Urinary bladder (tissue), 4 donors: ENCODE results near the gene SLC35B1. TPM values are rescaled to one million over a fixed set of nuclear protein-coding genes. Genes with fewer than 3 reads are reported as not detected.
A peak's percentile ranks its signal among the peaks of the same experiment; 100 is the strongest.
"Not testable (repeated sequence)": the region's sequence is repeated elsewhere in the genome, so short reads cannot be mapped to it uniquely, and the experiment has no call there.

ENCODE experiments used
- DNase-seq: peaks from one replicate; pipeline ENCODE4 v3.0.0-alpha.2; 2015; ENCODE audit errors: extremely low spot score
- H3K27ac ChIP-seq: one replicate; pipeline ENCODE4 v1.5.1; 2013; ENCODE audit warnings: low read depth, mild to moderate bottlenecking, moderate library complexity
- H3K36me3 ChIP-seq: one replicate; pipeline ENCODE4 v1.6.1; 2013; ENCODE audit warnings: mild to moderate bottlenecking, moderate library complexity; ENCODE audit not compliant: insufficient read depth
- H3K4me1 ChIP-seq: one replicate; pipeline ENCODE4 v1.6.1; 2013; ENCODE audit warnings: mild to moderate bottlenecking, moderate library complexity; ENCODE audit not compliant: insufficient read depth
- H3K4me3 ChIP-seq: one replicate; pipeline ENCODE4 v1.5.1; 2013; ENCODE audit warnings: low read depth, low read length
- WGBS: extraction: QIAGEN DNeasy Blood & Tissue Kit; methylation state at CpG from one replicate; pipeline ENCODE4 v1.1.7; 2013; 5-methylcytosine and 5-hydroxymethylcytosine counted together
- polyA plus RNA-seq: library from polyadenylated mRNA; stranded (reverse); fragments of 200-250 nt; gene quantifications from one replicate; pipeline ENCODE4 v1.2.3, GENCODE V29; 2013
- total RNA-seq: library from RNA; depleted of rRNA; stranded (reverse); fragments of >200 nt; gene quantifications from one replicate; pipeline ENCODE4 v1.2.3, GENCODE V29; 2014
- donor health status: healthy with polysubstance abuse.
- donor health status: healthy.

SLC35B1 gene
- total and polyA plus RNA-seq, 2 donors = 27.0 to 33.1 TPM

DNA sequence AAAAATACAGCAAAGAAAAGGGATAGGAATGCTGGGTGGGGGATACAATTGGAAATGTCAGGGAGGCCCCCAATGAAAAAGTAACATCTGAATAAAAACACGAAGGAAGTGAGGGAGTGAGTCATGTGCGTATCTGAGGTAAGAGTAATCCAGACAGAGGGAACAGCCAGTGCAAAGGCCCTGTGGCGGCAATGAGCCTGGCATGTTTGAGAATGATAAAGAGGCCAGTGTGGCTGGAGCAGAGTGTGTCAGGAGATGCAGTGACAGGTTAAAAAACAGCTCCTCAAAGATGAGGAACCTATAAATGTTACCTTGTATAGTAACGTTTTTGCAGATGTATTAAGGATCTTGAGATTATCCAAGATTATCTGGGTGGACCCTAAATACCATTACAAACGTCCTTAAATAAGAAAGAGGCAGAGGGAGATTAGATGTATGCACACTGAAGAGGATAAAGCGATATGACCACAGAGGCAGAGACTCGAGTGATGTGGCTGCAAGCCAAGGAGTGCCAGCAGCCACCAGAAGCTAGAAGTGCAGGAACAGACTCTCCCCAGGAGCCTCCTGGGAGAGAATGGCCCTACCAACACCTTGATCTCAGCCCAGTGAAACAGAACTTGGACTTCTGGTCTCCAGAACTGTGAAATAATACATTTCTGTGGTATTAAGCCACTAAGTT is 17.8 kb upstream of the SLC35B1 start:
- Histone ChIP-seq H3K27ac (no peak overlapping the region), H3K4me3 (no peak overlapping the region), H3K36me3 (no peaks in the 10 kb centered on the region), H3K4me1 (peaks cover 2% of the 10 kb centered on the region)
- WGBS = 80% methylated on average over 7 of the region's 7 CpGs
- no peak for DNase-seq

DNA sequence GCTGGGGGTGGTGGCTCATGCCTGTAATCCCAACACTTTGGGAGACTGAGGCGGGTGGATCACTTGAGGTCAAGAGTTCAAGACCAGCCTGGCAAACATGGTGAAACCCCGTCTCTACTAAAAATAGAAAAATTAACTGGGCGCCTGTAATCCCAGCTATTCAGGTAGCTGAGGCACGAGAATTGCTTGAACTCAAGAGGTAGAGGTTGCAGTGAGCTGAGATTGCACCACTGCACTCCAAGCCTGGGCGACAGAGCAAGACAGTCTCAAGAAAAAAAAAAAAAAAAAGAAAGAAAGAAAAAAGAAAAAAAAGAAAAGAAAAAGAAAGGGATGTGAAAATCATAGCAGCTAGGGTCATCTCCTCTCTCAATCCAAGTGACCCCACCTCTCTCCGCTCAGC is 16.8 kb upstream of the SLC35B1 start:
- not testable (repeated sequence) for H3K36me3 ChIP-seq, DNase-seq, H3K4me1 ChIP-seq, H3K4me3 ChIP-seq, H3K27ac ChIP-seq
- 80% methylated on average over 6 of the region's 6 CpGs for WGBS

DNA sequence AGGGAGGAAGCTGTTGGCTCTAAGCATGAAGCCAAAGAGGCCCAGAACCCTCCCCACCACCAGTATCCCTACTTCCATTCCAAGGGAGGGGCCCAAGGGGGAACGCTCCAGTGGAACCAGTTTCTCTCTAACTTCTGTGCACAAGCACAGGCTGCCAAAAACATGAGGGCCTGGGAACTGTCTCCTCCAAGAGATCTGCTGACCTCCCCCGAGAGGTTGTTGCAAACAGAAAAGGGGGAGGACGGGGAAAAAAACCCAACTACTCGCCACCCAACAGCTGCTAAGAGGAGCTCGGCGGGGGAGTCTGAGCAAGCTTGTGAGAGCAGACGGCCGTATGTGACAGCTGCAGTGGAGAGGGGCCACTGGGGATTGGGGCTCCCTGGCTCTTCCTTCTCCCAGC is 15.7 kb upstream of the SLC35B1 start:
- no peak overlapping the region for H3K4me3 ChIP-seq
- peaks cover 2% of the 10 kb centered on the region for H3K4me1 ChIP-seq
- H3K27ac ChIP-seq = peak overlapping the region; percentile 51
- H3K36me3 ChIP-seq = no peaks in the 10 kb centered on the region
- 14% methylated on average over 8 of the region's 8 CpGs for WGBS
- peak; percentile 70 for DNase-seq

DNA sequence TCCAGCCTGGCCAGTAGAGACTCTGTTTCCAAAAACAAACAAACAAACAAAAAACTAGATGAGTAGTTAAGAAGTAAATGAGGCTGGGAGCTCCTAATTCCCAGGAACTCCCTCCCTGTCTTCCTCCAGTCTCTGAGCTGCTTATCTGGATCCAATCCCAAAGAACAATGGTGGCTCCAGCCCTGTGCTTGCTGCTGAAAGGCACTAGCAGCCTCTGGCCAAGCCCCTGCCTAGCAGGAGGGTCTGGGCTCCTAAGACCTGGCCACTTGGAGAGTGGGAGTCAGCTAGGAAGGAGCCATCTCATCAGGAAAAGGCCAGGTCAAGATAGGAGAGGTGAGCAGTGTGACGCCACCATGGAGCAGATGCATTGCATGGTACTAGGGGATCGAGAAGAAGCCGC is 14.3 kb upstream of the SLC35B1 start:
- Histone ChIP-seq H3K4me1 (peaks cover 2% of the 10 kb centered on the region), H3K4me3 (no peak overlapping the region), H3K27ac (no peak overlapping the region), H3K36me3 (no peaks in the 10 kb centered on the region)
- no peak for DNase-seq
- WGBS = 97% methylated on average over 3 of the region's 3 CpGs

DNA sequence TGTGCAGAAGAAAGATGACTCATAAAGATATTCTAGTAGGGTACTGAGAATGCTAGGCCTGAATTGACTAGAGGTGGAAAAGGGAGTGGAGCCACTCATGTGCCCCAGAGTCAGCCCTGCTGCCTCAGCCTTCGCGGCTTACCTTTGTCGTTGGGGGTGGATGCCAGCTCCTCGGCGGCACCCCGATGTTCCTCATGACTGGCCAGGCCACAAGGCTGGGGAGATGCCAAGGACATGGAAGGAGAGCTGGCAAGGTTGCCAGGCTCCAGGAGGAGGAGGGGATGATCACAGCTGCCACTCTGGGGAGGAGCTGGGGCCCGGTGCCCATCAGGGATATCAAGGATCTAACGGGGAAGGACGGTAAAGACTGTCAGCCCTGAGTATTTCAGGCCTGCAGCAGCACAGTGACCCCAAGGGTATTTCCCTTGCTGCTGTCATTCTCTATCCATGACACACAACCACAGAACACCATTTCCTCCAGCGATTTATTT is 9.7 kb upstream of the SLC35B1 start:
- no peak for DNase-seq
- no peaks in the 10 kb centered on the region for H3K4me1 ChIP-seq
- H3K4me3 ChIP-seq = no peak overlapping the region
- peaks cover 3% of the 10 kb centered on the region for H3K36me3 ChIP-seq
- WGBS = 92% methylated on average over 10 of the region's 10 CpGs
- H3K27ac ChIP-seq = no peak overlapping the region

DNA sequence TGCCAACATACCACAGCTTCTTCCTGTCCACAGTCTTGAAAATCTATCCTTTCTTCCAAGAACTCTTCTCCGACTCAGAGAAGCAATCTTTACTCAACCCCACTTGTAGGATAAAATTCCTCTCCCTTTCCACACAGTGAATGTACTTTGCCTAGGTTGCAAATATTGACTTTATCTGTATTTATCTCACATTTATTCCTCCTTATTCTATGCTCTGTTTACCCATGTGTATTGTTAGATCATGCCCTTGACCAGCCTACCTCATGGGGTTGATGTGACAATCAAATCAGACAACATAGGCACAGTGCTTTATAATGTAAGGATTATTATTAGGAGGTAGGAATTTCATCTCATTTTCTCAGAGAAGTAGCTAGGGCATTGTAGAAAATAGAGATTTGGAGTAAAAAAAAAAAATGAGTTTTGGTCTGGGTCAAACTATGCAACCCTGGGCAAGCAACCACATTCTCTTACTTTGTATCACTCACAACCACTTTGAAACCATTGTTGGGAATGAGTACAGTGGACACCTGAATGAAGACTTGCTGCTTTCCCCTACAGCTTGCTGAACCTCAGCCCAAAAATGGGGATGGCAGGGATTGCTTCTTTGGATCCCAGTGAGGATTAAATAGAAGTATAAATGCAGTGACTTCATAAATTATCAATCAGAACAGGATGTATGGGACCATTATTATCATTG is 9.1 kb upstream of the SLC35B1 start:
- Histone ChIP-seq H3K4me1 (no peaks in the 10 kb centered on the region), H3K4me3 (no peak overlapping the region), H3K27ac (no peak overlapping the region), H3K36me3 (peaks cover 3% of the 10 kb centered on the region)
- DNase-seq = no peak
- WGBS = 87% methylated on average over 1 of the region's 1 CpG

DNA sequence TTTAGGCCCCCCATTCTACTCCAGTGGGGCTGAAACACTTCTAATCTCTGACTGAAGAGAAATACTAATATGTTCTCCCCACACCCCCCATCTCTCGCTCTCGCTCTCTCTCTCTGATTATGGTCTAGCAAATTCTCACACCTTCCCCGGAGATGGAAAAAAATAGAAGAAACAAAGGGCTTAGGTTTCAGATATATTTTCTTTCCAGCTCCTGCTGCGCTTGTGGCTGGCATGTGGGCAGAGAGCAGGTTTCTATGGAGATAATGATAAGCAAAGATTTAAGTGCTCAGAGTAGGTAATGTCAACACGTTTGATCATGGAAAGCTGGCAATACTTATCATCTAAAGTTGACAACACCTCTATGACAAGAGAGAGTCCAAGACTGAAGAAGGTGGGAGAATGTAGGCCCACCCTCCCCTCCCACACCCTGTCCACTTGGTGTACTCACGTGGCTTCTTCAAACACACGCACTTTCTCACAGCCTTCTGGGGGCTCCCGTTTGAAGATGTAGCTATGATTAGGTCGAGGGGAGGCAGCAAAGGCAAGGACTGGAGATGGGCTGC is 8.0 kb upstream of the SLC35B1 start:
- Histone ChIP-seq H3K27ac (no peak overlapping the region), H3K4me3 (no peak overlapping the region), H3K36me3 (peaks cover 3% of the 10 kb centered on the region), H3K4me1 (no peaks in the 10 kb centered on the region)
- WGBS = 77% methylated on average over 9 of the region's 9 CpGs
- no peak for DNase-seq

DNA sequence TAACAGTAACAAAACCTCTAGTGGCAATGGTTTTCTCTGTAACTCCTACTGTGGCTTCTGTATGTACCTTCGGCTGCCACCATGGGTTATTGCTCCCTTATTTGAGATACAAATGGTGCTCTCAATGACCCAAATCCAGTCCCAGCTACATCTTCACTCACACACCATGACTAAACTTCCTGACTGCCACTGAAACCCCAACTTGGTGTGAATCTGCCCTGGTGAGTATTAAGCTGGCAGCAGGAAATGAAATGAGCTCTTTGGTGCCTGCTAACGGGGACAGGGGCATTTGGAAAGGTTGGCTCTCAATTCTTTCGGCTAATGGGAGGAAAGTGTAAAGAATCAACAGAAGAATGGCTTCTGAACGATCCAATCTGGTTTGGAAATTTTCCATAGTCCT is 7.5 kb upstream of the SLC35B1 start:
- 76% methylated on average over 4 of the region's 4 CpGs for WGBS
- no peaks in the 10 kb centered on the region for H3K4me1 ChIP-seq
- peaks cover 3% of the 10 kb centered on the region for H3K36me3 ChIP-seq
- H3K27ac ChIP-seq = no peak overlapping the region
- DNase-seq = no peak
- H3K4me3 ChIP-seq = no peak overlapping the region

DNA sequence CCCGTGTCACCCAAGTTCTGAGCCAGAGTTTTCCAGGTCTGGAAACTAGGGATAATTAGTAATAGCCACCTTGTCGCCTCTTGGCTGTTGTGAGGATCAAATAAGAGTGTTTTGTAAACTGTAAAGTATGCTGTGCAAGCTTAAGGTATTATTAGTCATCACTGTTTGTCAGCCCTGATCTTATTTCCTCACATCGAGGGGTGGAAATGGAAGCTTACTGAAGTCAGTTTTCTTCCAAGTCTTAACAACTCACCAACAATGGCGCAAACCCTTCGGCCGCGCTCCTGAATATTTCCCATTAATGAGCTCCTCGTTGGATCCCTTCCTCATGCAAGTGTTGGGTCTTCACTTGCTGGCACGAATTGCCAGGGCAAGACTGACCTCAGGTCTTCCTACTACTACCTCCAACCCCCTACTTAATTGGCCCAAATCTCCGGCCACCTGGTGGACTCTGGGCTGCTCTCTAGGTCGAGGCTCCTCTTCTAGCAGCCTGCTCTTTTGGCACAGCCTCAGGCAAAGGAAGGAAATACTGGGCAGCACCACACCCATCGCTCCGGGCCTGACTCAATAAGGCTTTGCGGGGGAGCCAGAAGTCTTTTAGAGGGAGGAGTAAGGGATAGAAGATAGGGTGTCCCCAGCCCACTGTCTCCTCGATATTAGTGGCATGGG is 885 bp upstream of the SLC35B1 start:
- 51% methylated on average over 15 of the region's 15 CpGs for WGBS
- no peaks in the 10 kb centered on the region for H3K36me3 ChIP-seq
- peak overlapping the region; percentile 16 for H3K4me3 ChIP-seq
- no peaks in the 10 kb centered on the region for H3K4me1 ChIP-seq
- H3K27ac ChIP-seq = peak overlapping the region; percentile 65
- DNase-seq = no peak

DNA sequence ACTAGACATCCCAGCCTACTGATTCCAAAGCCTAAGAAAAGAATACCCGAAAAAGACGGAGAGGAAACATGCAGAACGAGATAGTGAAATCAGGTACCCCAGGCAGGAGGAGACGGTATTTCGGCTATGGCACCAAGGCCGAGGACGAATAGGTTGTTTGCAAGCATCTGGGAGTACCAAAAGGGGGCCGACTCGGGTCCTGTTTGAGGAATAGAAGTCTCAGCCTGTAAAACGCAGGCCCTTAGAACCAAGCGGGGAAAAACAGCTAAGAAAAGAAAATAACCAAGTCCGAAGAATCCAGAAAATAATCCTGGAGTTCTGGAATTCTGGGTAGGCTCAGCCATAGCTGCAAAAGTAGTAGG is 537 bp downstream of the SLC35B1 start:
- no peaks in the 10 kb centered on the region for H3K36me3 ChIP-seq
- no peaks in the 10 kb centered on the region for H3K4me1 ChIP-seq
- H3K27ac ChIP-seq = no peak overlapping the region
- under 1% methylated on average over 12 of the region's 12 CpGs for WGBS
- H3K4me3 ChIP-seq = peak overlapping the region; percentile 89
- DNase-seq = no peak

DNA sequence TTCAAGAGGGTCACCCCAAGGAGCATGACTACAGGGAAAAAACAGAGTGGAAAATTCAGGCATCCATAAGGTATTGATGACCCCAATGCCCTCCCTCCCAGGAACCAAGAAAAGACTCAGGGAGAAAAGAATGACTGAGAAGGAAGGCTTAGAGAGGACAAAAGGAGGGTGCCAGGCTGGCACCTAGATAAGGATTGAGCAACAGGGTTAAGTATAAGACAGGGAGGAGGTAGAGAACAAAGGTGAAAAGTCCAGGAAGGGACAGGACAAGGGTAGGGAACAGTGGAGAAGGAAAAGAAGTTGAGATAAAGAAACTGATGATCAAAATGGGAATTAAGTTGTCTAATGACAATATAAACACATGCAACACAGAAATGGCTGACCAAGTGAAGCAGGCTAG is 2.5 kb downstream of the SLC35B1 start:
- no peaks in the 10 kb centered on the region for H3K4me1 ChIP-seq
- H3K27ac ChIP-seq = no peak overlapping the region
- peaks cover 2% of the 10 kb centered on the region for H3K36me3 ChIP-seq
- DNase-seq = no peak
- H3K4me3 ChIP-seq = no peak overlapping the region

DNA sequence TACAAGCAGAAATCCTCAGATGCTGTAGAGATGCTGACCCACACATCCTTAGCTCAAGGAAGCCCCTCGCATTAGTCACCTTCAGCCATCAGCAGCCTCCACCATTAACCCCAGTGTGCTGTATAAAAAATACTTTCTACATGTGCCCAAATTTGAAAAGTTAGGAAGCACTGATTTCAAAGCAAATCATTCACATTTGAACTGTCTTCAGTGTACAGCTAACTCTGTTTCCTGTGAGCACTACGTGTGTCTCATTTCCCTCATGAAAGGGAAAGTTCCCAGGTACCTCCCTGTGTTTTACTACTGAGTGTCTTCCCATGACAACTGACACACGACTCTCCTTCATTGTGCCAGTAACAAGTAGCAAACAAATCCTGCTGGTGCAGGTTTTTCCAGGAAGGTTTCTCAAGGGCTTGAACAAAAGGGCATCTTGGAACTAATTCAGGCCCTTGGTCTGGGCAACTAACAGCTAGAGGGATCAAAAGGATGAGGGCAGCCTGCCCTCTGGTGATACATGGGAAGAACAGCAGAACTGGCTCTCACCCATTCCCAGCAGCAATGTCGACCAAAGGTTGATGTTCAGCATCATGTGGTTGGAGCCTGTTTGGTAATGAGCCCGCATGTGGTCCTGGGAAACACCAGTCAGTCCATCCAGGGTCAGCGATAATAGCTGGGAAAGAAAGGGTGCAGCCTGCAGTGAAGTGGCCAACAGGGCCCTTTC is 4.0 kb downstream of the SLC35B1 start:
- no peak overlapping the region for H3K27ac ChIP-seq
- 64% methylated on average over 6 of the region's 6 CpGs for WGBS
- no peaks in the 10 kb centered on the region for H3K4me1 ChIP-seq
- H3K36me3 ChIP-seq = peaks cover 4% of the 10 kb centered on the region
- no peak overlapping the region for H3K4me3 ChIP-seq
- no peak for DNase-seq

DNA sequence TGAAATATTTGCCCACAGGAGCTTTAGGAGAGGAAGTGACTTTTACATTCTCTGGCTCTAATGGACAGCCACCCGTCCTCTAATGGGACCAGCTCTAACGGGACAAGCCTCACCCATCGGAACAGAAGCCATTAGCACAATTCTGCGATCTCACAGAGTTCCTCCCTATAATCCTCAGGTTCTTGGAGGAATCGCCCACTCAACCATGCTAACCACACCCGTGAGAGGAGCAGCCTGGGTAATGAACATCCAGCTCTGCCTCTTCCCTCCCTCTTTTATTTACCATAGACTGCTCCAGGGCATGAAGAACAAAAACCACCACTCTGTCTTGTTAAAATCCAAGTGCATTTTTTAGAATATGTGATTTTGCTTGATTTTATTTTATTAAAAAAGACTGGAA is 6.8 kb downstream of the SLC35B1 start:
- Histone ChIP-seq H3K27ac (no peak overlapping the region), H3K36me3 (peaks cover 4% of the 10 kb centered on the region), H3K4me1 (no peaks in the 10 kb centered on the region), H3K4me3 (no peak overlapping the region)
- 81% methylated on average over 6 of the region's 6 CpGs for WGBS
- no peak for DNase-seq
